ENCODE results near the gene SLC50A1. TPM values are rescaled to one million over a fixed set of nuclear protein-coding genes. Genes with fewer than 3 reads are reported as not detected.

The SLC50A1 gene
- total and polyA plus RNA-seq, 12 donors: 5.5 to 33.7 (median 8.2) TPM

- 92 to 97% methylated on average over 7 of the region's 7 CpGs for WGBS, 2 donors
- Histone ChIP-seq H3K9me3 (no peaks in the 10 kb centered on the region), H3K27ac (no peak overlapping the region), H3K4me3 (no peak overlapping the region), H3K27me3 (peaks cover 7 to 33% (median 19%) of the 10 kb centered on the region in 7 donors), H3K36me3 (peaks cover 0 to 35% (median 12%) of the 10 kb centered on the region in 9 donors), H3K4me1 (peaks cover 10 to 55% (median 44%) of the 10 kb centered on the region in 9 donors)
- ATAC-seq: no peak
- DNase-seq: no peak
- intact Hi-C loops (cut with DNase I): loop anchor here in 3 of 10 donors (2.0 to 10.0 kb wide), 3 partner anchors 34 to 80 kb away; partner anchors contain the start of gene SLC50A1 (in 1 of the 3)
- no peak for TF ChIP-seq CTCF (IDR thresholded peaks at IDR 0.05)
Measured at GRCh38 chr1:155170806-155171205, 35.2 kb downstream of the SLC50A1 start.

GRCh38 chr1:155171836-155172731 lies 36.4 kb downstream of the SLC50A1 start:
- H3K9me3 ChIP-seq: no peaks in the 10 kb centered on the region
- ATAC-seq (peak in 2 of 8 donors; percentile 9 to 14), DNase-seq (no peak)
- TF ChIP-seq CTCF (IDR thresholded peaks at IDR 0.05): no peak
- peaks cover 7 to 51% (median 31%) of the 10 kb centered on the region in 9 donors for H3K4me1 ChIP-seq
- H3K27me3 ChIP-seq: peaks cover 7 to 28% (median 19%) of the 10 kb centered on the region in 7 donors
- H3K27ac ChIP-seq: peak overlapping the region in 9 of 10 donors; percentile 88 to 98 (median 95)
- H3K4me3 ChIP-seq: peak overlapping the region; percentile 63 to 95 (median 78)
- H3K36me3 ChIP-seq: peaks cover 0 to 35% (median 12%) of the 10 kb centered on the region in 9 donors
- 44 to 49% methylated on average over 8 of the region's 8 CpGs for WGBS, 2 donors
- intact Hi-C loops (cut with DNase I): loop anchor here in 3 of 10 donors (2.0 to 10.0 kb wide), 3 partner anchors 35 to 81 kb away; partner anchors contain the start of gene SLC50A1 (in 1 of the 3)

- Histone ChIP-seq H3K9me3 (no peaks in the 10 kb centered on the region), H3K27ac (peak within 1 kb of the TSS; percentile 72 to 98 (median 94)), H3K4me3 (peak within 1 kb of the TSS; percentile 63 to 95 (median 78)), H3K27me3 (peaks cover 7 to 28% (median 19%) of the 10 kb centered on the region in 7 donors), H3K4me1 (peaks cover 5 to 47% (median 24%) of the 10 kb centered on the region in 9 donors), H3K36me3 (peaks cover 0 to 35% (median 12%) of the 10 kb centered on the region in 9 donors)
- peak; percentile 93 to 98 (median 95) for TF ChIP-seq CTCF (IDR thresholded peaks at IDR 0.05)
- intact Hi-C loops (cut with DNase I): loop anchor here in 2 of 10 donors (5.0 to 10.0 kb wide), 2 partner anchors 36 to 52 kb away; partner anchors contain the start of gene SLC50A1 (in 1 of the 2)
- ATAC-seq (peak; percentile 85 to 92 (median 90)), DNase-seq (peak; percentile 94 to 96)
- 1% methylated on average over 57 of the region's 57 CpGs for WGBS, 2 donors
Measured at GRCh38 chr1:155172732-155173477, 37.3 kb downstream of the SLC50A1 start, which contains the start of gene KRTCAP2. KRTCAP2 (minus strand) TSS chr1:155173304; CDS start chr1:155173224, 80 bp downstream.
